Keratinocyte (primary cell): ENCODE data around the gene DMD. TPM values are rescaled to one million over a fixed set of nuclear protein-coding genes. Genes with fewer than 3 reads are reported as not detected.
"Not testable (repeated sequence)": the region's sequence is repeated elsewhere in the genome, so short reads cannot be mapped to it uniquely, and the experiment has no call there.

Source experiments
- DNase-seq: peaks from one replicate; pipeline ENCODE4 v3.0.0-alpha.2; 2011; ENCODE audit warnings: low read depth, missing footprints, low spot score
- FAIRE-seq: peaks from 2 replicates; lab custom pipeline; 2011; peaks lifted over from hg19 to GRCh38; lab: Jason Lieb, UNC
- H2AFZ ChIP-seq: 2 replicates; pipeline ENCODE4 v1.6.0; 2012; ENCODE audit warnings: low read length, control low read depth, inconsistent platforms; ENCODE audit not compliant: control insufficient read depth
- H3K27ac ChIP-seq: 2 replicates; pipeline ENCODE4 v1.5.1; 2011; ENCODE audit warnings: low read length; ENCODE audit not compliant: control insufficient read depth, insufficient read depth
- H3K27me3 ChIP-seq: 3 replicates; pipeline ENCODE4 v1.6.0; 2011; ENCODE audit warnings: low read length; ENCODE audit not compliant: control insufficient read depth, insufficient read depth; ENCODE audit errors: extremely low read depth
- H3K36me3 ChIP-seq, 2 experiments: 2 replicates in 1 of 2; 3 replicates in 1 of 2; pipeline ENCODE4 v1.5.1; 2011; ENCODE audit warnings: low read length in 2 of 2, mild to moderate bottlenecking in 1 of 2; ENCODE audit not compliant: control insufficient read depth in 2 of 2, insufficient read depth in 2 of 2; ENCODE audit errors: extremely low read depth in 1 of 2
- H3K4me1 ChIP-seq: 3 replicates; pipeline ENCODE4 v1.5.1; 2011; ENCODE audit warnings: low read length; ENCODE audit not compliant: control insufficient read depth, insufficient read depth; ENCODE audit errors: extremely low read depth
- H3K4me2 ChIP-seq: 3 replicates; pipeline ENCODE4 v1.6.0; 2011; ENCODE audit warnings: low read depth, low read length; ENCODE audit not compliant: control insufficient read depth, insufficient read depth; ENCODE audit errors: extremely low read depth
- H3K4me3 ChIP-seq, 3 experiments: fragments of 200-600 bp in 1 of 3; sonication (generic) in 1 of 3; 2 replicates in 2 of 3; 3 replicates in 1 of 3; pipeline ENCODE4 v1.5.1; 2011 to 2016; ENCODE audit warnings: low read length in 3 of 3, mild to moderate bottlenecking in 3 of 3, control low read depth in 2 of 3, inconsistent platforms in 1 of 3, low read depth in 1 of 3, mixed read lengths in 1 of 3, mixed run types in 1 of 3, moderate library complexity in 1 of 3; ENCODE audit not compliant: control insufficient read depth in 2 of 3, insufficient read depth in 2 of 3; ENCODE audit errors: extremely low read depth in 1 of 3
- H3K79me2 ChIP-seq: 2 replicates; pipeline ENCODE4 v1.6.0; 2012; ENCODE audit warnings: low read length; ENCODE audit not compliant: control insufficient read depth, insufficient read depth
- H3K9ac ChIP-seq: 3 replicates; pipeline ENCODE4 v1.6.0; 2011; ENCODE audit warnings: low read length; ENCODE audit not compliant: control insufficient read depth, insufficient read depth; ENCODE audit errors: extremely low read depth
- H3K9me1 ChIP-seq: 3 replicates; pipeline ENCODE4 v1.6.0; 2011; ENCODE audit warnings: low read length; ENCODE audit not compliant: control insufficient read depth, insufficient read depth; ENCODE audit errors: extremely low read depth
- H3K9me3 ChIP-seq: 2 replicates; pipeline ENCODE4 v1.5.1; 2012; ENCODE audit warnings: low read depth, low read length; ENCODE audit not compliant: control insufficient read depth
- H4K20me1 ChIP-seq: 3 replicates; pipeline ENCODE4 v1.6.0; 2011; ENCODE audit warnings: low read length; ENCODE audit not compliant: control insufficient read depth, insufficient read depth; ENCODE audit errors: extremely low read depth
- CTCF ChIP-seq, 3 experiments: IDR thresholded peaks in 1 of 3; conservative IDR thresholded peaks in 1 of 3; optimal IDR thresholded peaks in 1 of 3; 2 replicates in 2 of 3; 3 replicates in 1 of 3; pipeline versions ENCODE3 to v1.5.1; 2011; ENCODE audit warnings: low read length in 3 of 3, mild to moderate bottlenecking in 3 of 3, moderate library complexity in 2 of 3, control low read depth in 1 of 3, inconsistent platforms in 1 of 3; ENCODE audit not compliant: insufficient read depth in 2 of 3; ENCODE audit errors: extremely low read depth in 1 of 3
- EZH2 ChIP-seq: IDR thresholded peaks from one replicate; pipeline ENCODE4 v1.6.1; 2012; ENCODE audit warnings: inconsistent platforms, mild to moderate bottlenecking, low read length, moderate library complexity
- dilution Hi-C: fragments of 300-500 bp; cut with MboI; formaldehyde crosslinking; loops from one replicate; pipeline ENCODE4 v1.7.0; 2020; ENCODE audit warnings: low sequenced_read_pairs; ENCODE audit not compliant: extremely low pct_ligation_motif_present
- polyA plus RNA-seq, 5 experiments: library from polyadenylated mRNA; depleted of rRNA in 3 of 5; stranded (reverse) in 3 of 5; stranded (forward) in 1 of 5; unstranded in 1 of 5; fragments of >200 nt; gene quantifications; 1 replicate in 1 of 5; 2 replicates in 3 of 5; 3 replicates in 1 of 5; pipeline versions ENCODE4 v1.2.1 to v1.2.3, GENCODE V29; 2011 to 2012; ENCODE audit warnings: missing spikeins in 2 of 5, low read depth in 1 of 5, low replicate concordance in 1 of 5

DMD gene
- polyA plus RNA-seq, 1 donor (not counting 4 experiments of a cell fraction or from before 2014, with no cell fraction given): 8.9 TPM

DNA sequence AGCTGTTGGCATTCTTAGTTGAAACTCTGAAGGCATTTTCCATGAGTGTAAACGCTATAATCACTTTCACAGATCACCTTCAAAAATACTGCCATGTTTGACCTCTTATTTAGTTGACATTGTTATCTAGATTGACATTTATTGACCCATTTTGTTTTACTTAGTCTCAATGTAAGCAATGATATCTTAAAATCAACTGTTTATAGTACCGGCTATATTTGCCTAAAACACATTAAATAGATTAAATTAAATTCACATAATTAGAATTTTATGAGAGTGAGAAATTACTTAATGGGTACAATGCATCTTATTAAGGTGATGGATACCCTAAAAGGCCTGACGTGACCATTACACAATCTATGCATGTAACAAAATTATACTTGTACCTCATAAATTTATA is 1621.8 kb downstream of the DMD start:
- no peak overlapping the region for H3K9ac ChIP-seq
- H3K4me3 ChIP-seq: no peak overlapping the region
- DNase-seq: no peak
- no peaks in the 10 kb centered on the region for H4K20me1 ChIP-seq
- peaks cover 6% of the 10 kb centered on the region for H3K4me1 ChIP-seq
- no peak overlapping the region for H2AFZ ChIP-seq
- H3K4me2 ChIP-seq: no peak overlapping the region
- no peaks in the 10 kb centered on the region for H3K36me3 ChIP-seq
- TF ChIP-seq EZH2 (no peak), CTCF (optimal IDR thresholded peaks at IDR 0.05 in 1 of 3, IDR thresholded peaks at IDR 0.05 in 1 of 3, conservative IDR thresholded peaks at IDR 0.05 in 1 of 3; ENCODE audit: extremely low read depth in 1 of 3, insufficient read depth in 2 of 3, low read length in 3 of 3) (no peak)
- H3K79me2 ChIP-seq: no peaks in the 10 kb centered on the region
- dilution Hi-C loops: no loop called here
- H3K27me3 ChIP-seq: no peaks in the 10 kb centered on the region
- H3K9me1 ChIP-seq: no peaks in the 10 kb centered on the region
- no peak for FAIRE-seq
- no peaks in the 10 kb centered on the region for H3K9me3 ChIP-seq
- H3K27ac ChIP-seq: no peak overlapping the region

DNA sequence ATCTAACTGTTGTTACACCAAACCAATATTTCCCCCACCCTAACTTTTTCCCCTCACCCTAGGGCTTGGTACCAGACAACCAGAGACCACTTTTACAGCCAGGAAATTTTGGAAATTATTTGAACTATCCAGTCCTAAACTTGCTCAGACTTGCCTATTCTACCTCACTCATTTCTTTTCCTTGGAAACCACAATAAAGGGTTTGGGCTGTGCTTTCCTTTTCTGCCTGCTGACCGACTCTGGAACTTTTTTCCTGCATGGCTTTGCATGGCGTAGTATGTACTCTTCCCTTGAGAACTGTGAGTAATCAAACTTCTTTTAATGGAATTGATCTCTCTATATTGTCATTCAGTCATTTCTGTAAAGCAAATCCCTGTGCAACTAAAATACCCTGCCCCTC is 1623.0 kb downstream of the DMD start:
- Histone ChIP-seq H3K27me3 (no peaks in the 10 kb centered on the region), H3K36me3 (no peaks in the 10 kb centered on the region), H4K20me1 (no peaks in the 10 kb centered on the region), H3K79me2 (no peaks in the 10 kb centered on the region), H3K9me3 (no peaks in the 10 kb centered on the region), H3K27ac (no peak overlapping the region), H3K4me1 (peaks cover 6% of the 10 kb centered on the region), H3K4me3 (no peak overlapping the region), H3K9me1 (no peaks in the 10 kb centered on the region), H3K4me2 (peak overlapping the region; percentile 20), H2AFZ (no peak overlapping the region), H3K9ac (no peak overlapping the region)
- DNase-seq (peak; percentile 9), FAIRE-seq (no peak)
- TF ChIP-seq EZH2: no peak
- TF ChIP-seq CTCF (optimal IDR thresholded peaks at IDR 0.05 in 1 of 3, IDR thresholded peaks at IDR 0.05 in 1 of 3, conservative IDR thresholded peaks at IDR 0.05 in 1 of 3; ENCODE audit: extremely low read depth in 1 of 3, insufficient read depth in 2 of 3, low read length in 3 of 3): no peak
- dilution Hi-C loops: no loop called here

DNA sequence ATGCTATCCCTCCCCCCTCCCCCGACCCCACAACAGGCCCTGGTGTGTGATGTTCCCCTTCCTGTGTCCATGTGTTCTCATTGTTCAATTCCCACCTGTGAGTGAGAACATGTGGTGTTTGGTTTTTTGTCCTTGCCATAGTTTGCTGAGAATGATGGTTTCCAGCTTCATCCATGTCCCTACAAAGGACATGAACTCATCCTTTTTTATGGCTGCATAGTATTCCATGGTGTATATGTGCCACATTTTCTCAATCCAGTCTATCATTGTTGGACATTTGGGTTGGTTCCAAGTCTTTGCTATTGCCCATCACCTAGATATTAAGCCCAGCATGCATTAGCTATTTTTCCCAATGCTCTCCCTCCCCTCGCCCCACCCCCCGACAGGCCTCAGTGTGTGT is 1627.5 kb downstream of the DMD start:
- H3K9ac ChIP-seq, H3K27ac ChIP-seq, H4K20me1 ChIP-seq, H3K79me2 ChIP-seq, H3K27me3 ChIP-seq, FAIRE-seq, H3K4me2 ChIP-seq, H3K36me3 ChIP-seq, H2AFZ ChIP-seq, H3K9me3 ChIP-seq, H3K4me3 ChIP-seq, dilution Hi-C loops, DNase-seq, H3K9me1 ChIP-seq: not testable (repeated sequence)
- peaks cover 21% of the 10 kb centered on the region for H3K4me1 ChIP-seq
